DOHH2 (cell line): ENCODE data around the gene SUDS3.

Experiments
- H3F3A ChIP-seq: fragments of 200-600 bp; sonication (generic), shearing (Covaris generic); 2 replicates; pipeline ENCODE4 v1.6.0; 2016; ENCODE audit warnings: antibody characterized with exemption, mild to moderate bottlenecking; ENCODE audit not compliant: control insufficient read depth, insufficient read depth
- H3K27ac ChIP-seq: fragments of 200-600 bp; sonication (generic); 2 replicates; pipeline ENCODE4 v1.5.1; 2014; ENCODE audit warnings: low read depth, mild to moderate bottlenecking, low read length, moderate library complexity
- H3K27me3 ChIP-seq: fragments of 200-600 bp; sonication (generic); 2 replicates; pipeline ENCODE4 v1.6.1; 2014; ENCODE audit warnings: mild to moderate bottlenecking, low read length, mixed read lengths; ENCODE audit not compliant: control insufficient read depth
- H3K36me3 ChIP-seq: fragments of 200-600 bp; sonication (generic); 2 replicates; pipeline ENCODE4 v1.6.1; 2014; ENCODE audit warnings: mild to moderate bottlenecking, low read length, moderate library complexity, mixed read lengths; ENCODE audit not compliant: control insufficient read depth
- H3K4me1 ChIP-seq: fragments of 200-600 bp; sonication (generic); 2 replicates; pipeline ENCODE4 v1.6.1; 2014; ENCODE audit warnings: mild to moderate bottlenecking, low read length, mixed read lengths; ENCODE audit not compliant: control insufficient read depth
- H3K4me2 ChIP-seq: fragments of 200-600 bp; sonication (generic); 2 replicates; pipeline ENCODE4 v1.6.0; 2014; ENCODE audit warnings: mild to moderate bottlenecking, low read length, moderate library complexity
- H3K4me3 ChIP-seq: fragments of 200-600 bp; sonication (generic); 2 replicates; pipeline ENCODE4 v1.5.1; 2014; ENCODE audit warnings: mild to moderate bottlenecking, low read length, mixed read lengths
- H3K79me2 ChIP-seq: fragments of 200-600 bp; sonication (generic); 2 replicates; pipeline ENCODE4 v1.6.1; 2014; ENCODE audit warnings: mild to moderate bottlenecking, low read length, mixed read lengths; ENCODE audit not compliant: control insufficient read depth
- H3K9me2 ChIP-seq: fragments of 200-600 bp; sonication (generic); replicated peaks from 2 replicates; pipeline ENCODE4 v1.6.1; 2014; ENCODE audit warnings: mild to moderate bottlenecking, low read length, mixed read lengths; ENCODE audit not compliant: control insufficient read depth
- H3K9me3 ChIP-seq: fragments of 200-600 bp; sonication (generic); 2 replicates; pipeline ENCODE4 v1.6.1; 2014; ENCODE audit warnings: antibody characterized with exemption, low read length, mixed read lengths; ENCODE audit not compliant: control insufficient read depth, insufficient read depth
- H4K20me1 ChIP-seq: fragments of 200-600 bp; sonication (generic); 2 replicates; pipeline ENCODE4 v1.6.0; 2014; ENCODE audit warnings: low read depth, mild to moderate bottlenecking, antibody characterized with exemption, low read length, moderate library complexity; ENCODE audit not compliant: control insufficient read depth, insufficient read depth
- CTCF ChIP-seq: fragments of 200-600 bp; sonication (generic); IDR thresholded peaks from one replicate; pipeline ENCODE4 v1.5.1; 2014; ENCODE audit warnings: antibody characterized with exemption, mild to moderate bottlenecking, low read depth, low read length; ENCODE audit not compliant: poor library complexity, severe bottlenecking
- EZH2phosphoT487 ChIP-seq: fragments of 200-600 bp; sonication (generic); IDR thresholded peaks from 2 replicates; pipeline ENCODE4 v1.6.1; 2017; ENCODE audit warnings: borderline replicate concordance, mild to moderate bottlenecking, antibody characterized with exemption, low read length, moderate library complexity, mixed read lengths

SUDS3 gene

GRCh38 chr12:118446247-118446646 lies 69.9 kb downstream of the SUDS3 start:
- TF ChIP-seq EZH2phosphoT487 (no peak), CTCF (no peak)
- H3K27me3 ChIP-seq: peaks cover 6% of the 10 kb centered on the region; the same call in 1 of the 2 replicates
- H3K36me3 ChIP-seq: no peaks in the 10 kb centered on the region
- no peak overlapping the region for H3K27ac ChIP-seq
- no peaks in the 10 kb centered on the region for H3K4me1 ChIP-seq
- H3K9me3 ChIP-seq: no peaks in the 10 kb centered on the region; the same call in 1 of the 2 replicates
- no peaks in the 10 kb centered on the region for H3K79me2 ChIP-seq
- H3K9me2 ChIP-seq: no peaks in the 10 kb centered on the region
- no peaks in the 10 kb centered on the region for H4K20me1 ChIP-seq
- no peak overlapping the region for H3K4me2 ChIP-seq
- no peaks in the 10 kb centered on the region for H3F3A ChIP-seq
- H3K4me3 ChIP-seq: no peak overlapping the region

GRCh38 chr12:118447181-118447580 lies 70.8 kb downstream of the SUDS3 start:
- H3K27me3 ChIP-seq: 0 out of 2 replicates have a peak, but pooled peaks cover 3% of the 10 kb centered on the region
- H3K27ac ChIP-seq: no peak overlapping the region
- no peaks in the 10 kb centered on the region for H3K9me2 ChIP-seq
- no peak overlapping the region for H3K4me3 ChIP-seq
- H3K4me1 ChIP-seq: no peaks in the 10 kb centered on the region
- H3K79me2 ChIP-seq: no peaks in the 10 kb centered on the region
- TF ChIP-seq CTCF (no peak), EZH2phosphoT487 (no peak)
- no peak overlapping the region for H3K4me2 ChIP-seq
- no peaks in the 10 kb centered on the region for H3K36me3 ChIP-seq
- H3K9me3 ChIP-seq: no peaks in the 10 kb centered on the region; the same call in 1 of the 2 replicates
- no peaks in the 10 kb centered on the region for H3F3A ChIP-seq
- no peaks in the 10 kb centered on the region for H4K20me1 ChIP-seq

- no peak overlapping the region for H3K4me3 ChIP-seq
These were observed 72.0 kb downstream of the SUDS3 start for GRCh38 chr12:118448341-118448740.

More at GRCh38 chr12:118448341-118448740, 72.0 kb downstream of the SUDS3 start:
- Histone ChIP-seq H3F3A (no peaks in the 10 kb centered on the region), H3K79me2 (no peaks in the 10 kb centered on the region), H3K4me1 (no peaks in the 10 kb centered on the region), H3K36me3 (no peaks in the 10 kb centered on the region), H3K27me3 (no peaks in the 10 kb centered on the region), H3K27ac (no peak overlapping the region), H3K4me2 (no peak overlapping the region), H3K9me3 (no peaks in the 10 kb centered on the region; the same call in 1 of the 2 replicates), H4K20me1 (no peaks in the 10 kb centered on the region), H3K9me2 (no peaks in the 10 kb centered on the region)
- TF ChIP-seq EZH2phosphoT487 (no peak), CTCF (no peak)
